ENCODE results near the gene TBCD. TPM values are rescaled to one million over a fixed set of nuclear protein-coding genes. Genes with fewer than 3 reads are reported as not detected.

The TBCD gene
- total RNA-seq, 1 donor from 2014 or later, result 31.8 TPM

DNA sequence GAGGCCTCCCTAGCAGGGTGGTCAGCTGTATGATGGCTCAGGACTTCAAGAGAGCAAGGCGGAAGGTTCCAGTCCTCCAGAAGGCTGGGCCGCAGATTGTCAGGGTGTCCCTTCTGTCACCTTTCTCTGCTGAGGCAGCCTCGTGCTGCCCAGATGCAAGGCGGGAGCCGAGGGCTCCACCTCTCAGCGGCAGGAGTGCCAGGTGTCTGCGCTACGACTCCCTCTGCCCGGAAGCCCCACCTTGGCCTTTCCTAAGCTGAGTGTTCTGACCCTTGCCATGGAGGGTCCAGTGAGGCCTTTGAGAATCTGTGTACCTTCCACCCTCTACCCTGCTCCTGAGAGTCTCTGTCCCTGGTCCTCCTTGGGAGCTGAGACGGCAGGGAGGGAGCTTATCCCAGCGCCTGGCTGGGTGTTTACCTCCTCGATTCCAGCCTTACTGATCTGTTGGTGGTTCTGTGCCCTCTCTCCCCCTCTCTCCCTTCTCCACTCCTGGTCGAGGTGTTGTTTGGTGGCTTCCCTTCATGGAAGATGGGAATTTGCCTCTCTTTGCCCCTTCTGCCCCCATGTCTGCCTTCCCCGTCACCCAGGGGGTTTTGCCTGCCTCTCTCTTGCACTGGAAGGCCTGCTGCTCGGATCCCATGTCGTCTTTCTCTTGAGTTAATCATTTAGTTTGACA, 90.2 kb downstream of the TBCD start:
- Mint-ChIP-seq H3K9me3 (ENCODE audit: unreplicated experiment) (no peaks in the 10 kb centered on the region), H3K36me3 (ENCODE audit: low read depth, unreplicated experiment) (no peaks in the 10 kb centered on the region), H3K4me1 (ENCODE audit: low read depth, unreplicated experiment) (peaks cover 4% of the 10 kb centered on the region), H3K27ac (ENCODE audit: unreplicated experiment) (no peak overlapping the region), H3K27me3 (ENCODE audit: low read depth, unreplicated experiment) (no peaks in the 10 kb centered on the region), H3K4me3 (ENCODE audit: unreplicated experiment) (no peak overlapping the region)
- Histone ChIP-seq H3K4me3 (ENCODE audit: insufficient read depth, low read depth, low read length) (no peak overlapping the region), H3K4me1 (ENCODE audit: insufficient read depth, low read length) (no peaks in the 10 kb centered on the region), H2AFZ (ENCODE audit: low read depth, low read length) (no peak overlapping the region), H3K27ac (ENCODE audit: low read depth, low read length) (no peak overlapping the region), H3K9me3 (ENCODE audit: insufficient read depth, low read depth, low read length) (no peaks in the 10 kb centered on the region), H4K20me1 (ENCODE audit: insufficient read depth, low read length) (no peaks in the 10 kb centered on the region), H3K27me3 (ENCODE audit: insufficient read depth, low read length) (no peaks in the 10 kb centered on the region), H3K79me2 (ENCODE audit: insufficient read depth, low read length) (no peaks in the 10 kb centered on the region), H3K4me2 (ENCODE audit: low read length) (no peak overlapping the region), H3K36me3 (ENCODE audit: insufficient read depth, low read length) (no peaks in the 10 kb centered on the region), H3K9ac (ENCODE audit: low read length) (no peak overlapping the region)
- FAIRE-seq (no peak), DNase-seq (ENCODE audit: low read depth) (no peak)
- TF ChIP-seq EZH2 (IDR thresholded peaks at IDR 0.05; ENCODE audit: insufficient read depth, low read length), result no peak
- TF ChIP-seq, protein P1, sequence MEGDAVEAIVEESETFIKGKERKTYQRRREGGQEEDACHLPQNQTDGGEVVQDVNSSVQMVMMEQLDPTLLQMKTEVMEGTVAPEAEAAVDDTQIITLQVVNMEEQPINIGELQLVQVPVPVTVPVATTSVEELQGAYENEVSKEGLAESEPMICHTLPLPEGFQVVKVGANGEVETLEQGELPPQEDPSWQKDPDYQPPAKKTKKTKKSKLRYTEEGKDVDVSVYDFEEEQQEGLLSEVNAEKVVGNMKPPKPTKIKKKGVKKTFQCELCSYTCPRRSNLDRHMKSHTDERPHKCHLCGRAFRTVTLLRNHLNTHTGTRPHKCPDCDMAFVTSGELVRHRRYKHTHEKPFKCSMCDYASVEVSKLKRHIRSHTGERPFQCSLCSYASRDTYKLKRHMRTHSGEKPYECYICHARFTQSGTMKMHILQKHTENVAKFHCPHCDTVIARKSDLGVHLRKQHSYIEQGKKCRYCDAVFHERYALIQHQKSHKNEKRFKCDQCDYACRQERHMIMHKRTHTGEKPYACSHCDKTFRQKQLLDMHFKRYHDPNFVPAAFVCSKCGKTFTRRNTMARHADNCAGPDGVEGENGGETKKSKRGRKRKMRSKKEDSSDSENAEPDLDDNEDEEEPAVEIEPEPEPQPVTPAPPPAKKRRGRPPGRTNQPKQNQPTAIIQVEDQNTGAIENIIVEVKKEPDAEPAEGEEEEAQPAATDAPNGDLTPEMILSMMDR (IDR thresholded peaks at IDR 0.05; ENCODE audit: insufficient read depth, low read depth, low read length), result no peak

DNA sequence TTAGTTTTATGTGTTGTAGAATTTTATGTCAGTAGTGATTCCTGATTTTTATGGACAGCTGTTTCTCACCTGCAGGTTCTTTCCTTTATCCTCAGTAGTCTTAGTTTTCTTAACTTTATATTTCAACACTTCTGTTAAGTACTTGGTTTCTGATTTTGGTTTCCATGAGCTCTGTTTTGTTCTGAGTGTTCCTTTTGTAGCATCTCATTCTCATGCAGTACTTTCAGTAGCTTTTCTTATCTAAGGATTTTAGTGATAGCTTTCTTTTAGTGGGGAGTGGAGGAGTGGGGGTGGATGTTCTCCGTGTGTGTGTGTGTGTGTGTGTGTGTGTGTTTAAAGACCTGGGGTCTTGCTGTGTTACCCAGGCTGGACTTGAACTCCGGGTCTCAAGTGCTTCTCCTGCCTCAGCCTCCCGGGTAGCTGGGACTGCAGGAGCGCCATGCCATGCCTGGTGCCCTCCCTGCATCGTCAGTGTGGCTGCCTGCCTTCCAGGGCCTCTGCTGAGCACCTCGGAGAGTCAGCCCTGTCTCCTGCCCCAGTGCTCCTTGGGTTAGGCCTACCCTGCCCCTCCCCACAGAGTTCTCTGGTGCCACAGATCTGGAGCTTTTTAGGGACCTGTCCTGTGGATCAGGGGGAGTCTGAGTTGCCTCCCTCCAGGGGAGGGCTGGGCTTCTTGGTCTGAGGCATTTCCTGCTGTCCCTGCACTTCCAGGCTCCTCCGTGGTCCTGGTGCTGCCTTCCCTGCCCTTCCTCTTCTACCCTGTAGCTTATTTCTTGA, 92.2 kb downstream of the TBCD start:
- Histone ChIP-seq H3K9ac (ENCODE audit: low read length) (no peak overlapping the region), H3K9me3 (ENCODE audit: insufficient read depth, low read depth, low read length) (no peaks in the 10 kb centered on the region), H3K4me1 (ENCODE audit: insufficient read depth, low read length) (no peaks in the 10 kb centered on the region), H3K27me3 (ENCODE audit: insufficient read depth, low read length) (no peaks in the 10 kb centered on the region), H3K4me2 (ENCODE audit: low read length) (no peak overlapping the region), H3K27ac (ENCODE audit: low read depth, low read length) (no peak overlapping the region), H3K4me3 (ENCODE audit: insufficient read depth, low read depth, low read length) (no peak overlapping the region), H4K20me1 (ENCODE audit: insufficient read depth, low read length) (no peaks in the 10 kb centered on the region), H2AFZ (ENCODE audit: low read depth, low read length) (no peak overlapping the region), H3K36me3 (ENCODE audit: insufficient read depth, low read length) (no peaks in the 10 kb centered on the region), H3K79me2 (ENCODE audit: insufficient read depth, low read length) (no peaks in the 10 kb centered on the region)
- no peak overlapping the region for H3K4me3 Mint-ChIP-seq (ENCODE audit: unreplicated experiment)
- FAIRE-seq (no peak), DNase-seq (ENCODE audit: low read depth) (no peak)
- H3K27me3 Mint-ChIP-seq (ENCODE audit: low read depth, unreplicated experiment), result no peaks in the 10 kb centered on the region
- peaks cover 4% of the 10 kb centered on the region for H3K36me3 Mint-ChIP-seq (ENCODE audit: low read depth, unreplicated experiment)
- H3K9me3 Mint-ChIP-seq (ENCODE audit: unreplicated experiment), result no peaks in the 10 kb centered on the region
- H3K4me1 Mint-ChIP-seq (ENCODE audit: low read depth, unreplicated experiment), result peaks cover 4% of the 10 kb centered on the region
- TF ChIP-seq EZH2 (IDR thresholded peaks at IDR 0.05; ENCODE audit: insufficient read depth, low read length), result no peak
- TF ChIP-seq, protein P1 (IDR thresholded peaks at IDR 0.05; ENCODE audit: insufficient read depth, low read depth, low read length), result no peak
- H3K27ac Mint-ChIP-seq (ENCODE audit: unreplicated experiment), result no peak overlapping the region

DNA sequence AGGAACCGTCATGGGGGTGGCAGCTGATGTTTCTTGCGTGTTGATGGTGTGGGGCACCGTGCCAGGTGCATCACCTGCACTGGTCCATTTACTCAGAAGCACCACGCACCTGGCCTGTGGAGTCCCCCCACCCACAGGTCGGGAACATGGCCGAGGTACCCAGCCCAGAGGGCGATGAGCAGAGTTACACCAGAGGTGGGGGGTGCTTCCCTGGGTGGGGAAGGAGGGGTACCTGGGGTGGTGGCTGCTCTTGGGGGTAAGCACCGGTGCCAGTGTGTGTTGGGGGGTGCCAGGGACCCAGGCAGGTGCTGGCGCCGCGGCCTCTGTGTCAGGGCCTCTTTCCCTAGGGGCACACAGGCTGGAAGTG, 92.9 kb downstream of the TBCD start:
- Histone ChIP-seq H3K9ac (ENCODE audit: low read length) (no peak overlapping the region), H3K4me3 (ENCODE audit: insufficient read depth, low read depth, low read length) (no peak overlapping the region), H4K20me1 (ENCODE audit: insufficient read depth, low read length) (no peaks in the 10 kb centered on the region), H3K27ac (ENCODE audit: low read depth, low read length) (no peak overlapping the region), H3K4me2 (ENCODE audit: low read length) (peak overlapping the region; percentile 64), H3K27me3 (ENCODE audit: insufficient read depth, low read length) (no peaks in the 10 kb centered on the region), H3K9me3 (ENCODE audit: insufficient read depth, low read depth, low read length) (no peaks in the 10 kb centered on the region), H3K4me1 (ENCODE audit: insufficient read depth, low read length) (no peaks in the 10 kb centered on the region), H3K36me3 (ENCODE audit: insufficient read depth, low read length) (no peaks in the 10 kb centered on the region), H2AFZ (ENCODE audit: low read depth, low read length) (no peak overlapping the region), H3K79me2 (ENCODE audit: insufficient read depth, low read length) (no peaks in the 10 kb centered on the region)
- no peak overlapping the region for H3K27ac Mint-ChIP-seq (ENCODE audit: unreplicated experiment)
- FAIRE-seq, result no peak
- DNase-seq (ENCODE audit: low read depth), result no peak
- no peaks in the 10 kb centered on the region for H3K27me3 Mint-ChIP-seq (ENCODE audit: low read depth, unreplicated experiment)
- no peak for TF ChIP-seq EZH2 (IDR thresholded peaks at IDR 0.05; ENCODE audit: insufficient read depth, low read length)
- TF ChIP-seq, protein P1 (IDR thresholded peaks at IDR 0.05; ENCODE audit: insufficient read depth, low read depth, low read length), result no peak
- H3K36me3 Mint-ChIP-seq (ENCODE audit: low read depth, unreplicated experiment), result peaks cover 6% of the 10 kb centered on the region
- H3K4me1 Mint-ChIP-seq (ENCODE audit: low read depth, unreplicated experiment), result peaks cover 4% of the 10 kb centered on the region
- no peak overlapping the region for H3K4me3 Mint-ChIP-seq (ENCODE audit: unreplicated experiment)
- no peaks in the 10 kb centered on the region for H3K9me3 Mint-ChIP-seq (ENCODE audit: unreplicated experiment)
